ENCODE results near the gene PLIN3. TPM values are rescaled to one million over a fixed set of nuclear protein-coding genes. Genes with fewer than 3 reads are reported as not detected.
"Not testable (repeated sequence)": the region's sequence is repeated elsewhere in the genome, so short reads cannot be mapped to it uniquely, and the experiment has no call there.

PLIN3 gene
- total and polyA plus RNA-seq, 2 of the 4 experiments (the other 2 are of a cell fraction): 147 to 246 TPM

DNA sequence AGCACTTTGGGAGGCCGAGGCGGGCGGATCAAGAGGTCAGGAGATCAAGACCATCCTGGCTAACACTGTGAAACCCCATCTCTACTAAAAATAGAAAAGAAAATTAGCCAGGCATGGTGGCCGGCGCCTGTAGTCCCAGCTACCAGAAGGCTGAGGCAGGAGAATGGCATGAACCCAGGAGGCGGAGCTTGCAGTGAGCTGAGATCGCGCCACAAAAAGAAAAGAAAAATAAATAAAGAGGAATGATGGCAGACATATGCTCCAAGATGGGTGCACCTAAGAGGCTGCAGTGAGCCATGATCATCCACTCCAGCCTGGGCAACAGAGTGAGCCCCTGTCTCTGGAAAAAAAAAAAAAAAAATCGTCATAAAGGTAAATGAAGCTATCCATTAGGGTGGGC lies 21.5 kb downstream of the PLIN3 start:
- ATAC-seq (ENCODE audit: low read depth): peak; percentile 78
- BruUV-seq (replicated peaks); H4K91ac ChIP-seq (ENCODE audit: insufficient read depth, low read depth, low read length); H3K9me1 ChIP-seq (ENCODE audit: insufficient read depth, low read length); in situ Hi-C loops (cut with MboI; ENCODE audit: low sequenced_read_pairs); H4K5ac ChIP-seq (ENCODE audit: low read depth, low read length); H3K56ac ChIP-seq (ENCODE audit: extremely low read depth, insufficient read depth, low read length); H2AFZ ChIP-seq (replicated peaks; ENCODE audit: low read length, poor library complexity); H4K8ac ChIP-seq (ENCODE audit: low read depth in 2 of 2, low read length in 2 of 2); H2BK15ac ChIP-seq (ENCODE audit: low read depth, low read length); H3K27me3 ChIP-seq (ENCODE audit: control insufficient read depth, insufficient read depth, low read length); H2AK9ac ChIP-seq (replicated peaks; ENCODE audit: low read depth, low read length, poor library complexity); H3K9me3 ChIP-seq (ENCODE audit: control insufficient read depth, insufficient read depth, low read length); H3K14ac ChIP-seq (replicated peaks; ENCODE audit: low read depth, low read length); H3K4me3 ChIP-seq (ENCODE audit: insufficient read depth, low read depth, low read length); H3K4me2 ChIP-seq (ENCODE audit: low read depth, low read length); H3K18ac ChIP-seq (ENCODE audit: low read depth, low read length); intact Hi-C loops (cut with micrococcal nuclease); H3K9ac ChIP-seq (ENCODE audit: low read depth, low read length); H3K27ac ChIP-seq (ENCODE audit: insufficient read depth, low read length); H3K4me1 ChIP-seq (ENCODE audit: control insufficient read depth, insufficient read depth, low read length); dilution Hi-C loops (cut with HindIII; ENCODE audit: low sequenced_read_pairs, unreplicated experiment): not testable (repeated sequence)
- Histone ChIP-seq H2AK5ac (ENCODE audit: low read depth, low read length) (0 out of 2 replicates have a peak overlapping the region, but pooled peaks have one; percentile 11), H2BK5ac (ENCODE audit: low read depth, low read length, poor library complexity, severe bottlenecking) (peak overlapping the region; percentile 38), H2BK20ac (ENCODE audit: low read depth, low read length) (peak overlapping the region; percentile 80; the same call in 1 of the 2 replicates), H3K36me3 (ENCODE audit: control insufficient read depth, insufficient read depth, low read length) (peaks cover 59% of the 10 kb centered on the region), H3K4ac (ENCODE audit: low read depth, low read length) (peak overlapping the region; percentile 81; the same call in 1 of the 2 replicates), H3K79me1 (ENCODE audit: low read depth in 1 of 2, low read length in 2 of 2) (peaks cover 18 to 43% of the 10 kb centered on the region in 2 experiments), H3K23ac (ENCODE audit: low read depth, low read length) (peak overlapping the region; percentile 71; the same call in 1 of the 2 replicates), H2BK120ac (ENCODE audit: low read depth, low read length) (peak overlapping the region; percentile 49; the same call in 1 of the 2 replicates), H4K20me1 (ENCODE audit: insufficient read depth, low read length) (peaks cover 11% of the 10 kb centered on the region; the same call in 1 of the 2 replicates)
- CTCF ChIA-PET: interaction anchor here (2.3 kb wide), 1 partner anchor 36 kb away, joined by 10 read pairs; no protein-coding TSS in a partner anchor
- DNase-seq: peak; percentile 74
- WGBS, 2 experiments (ENCODE audit: extremely low coverage in 2 of 2, insufficient read length in 1 of 2): 40% methylated on average over 1 of the region's 9 CpGs; no CpG with 5 or more reads in 1 of the 2 experiments
- POLR2A ChIA-PET (ENCODE audit: unreplicated experiment): interaction anchor here (0.6 kb wide), 1 partner anchor 123 kb away, joined by 3 read pairs; the partner anchor contains the start of gene KDM4B

All from IMR-90 (cell line).